GM10266 (cell line): ENCODE data around the gene KANSL1.

Experiments used
- DNase-seq: peaks from one replicate; pipeline ENCODE4 v3.0.0; 2012; ENCODE audit errors: extremely low spot score
- CTCF ChIP-seq: IDR thresholded peaks from 2 replicates; pipeline ENCODE4 v1.5.1; 2012; ENCODE audit warnings: mild to moderate bottlenecking, low read depth; ENCODE audit not compliant: control insufficient read depth, insufficient read depth; ENCODE audit errors: missing control alignments

KANSL1 gene

GRCh38 chr17:46179375-46179999, 13.7 kb downstream of the KANSL1 start:
- peak; percentile 39 for DNase-seq
- TF ChIP-seq CTCF = no peak

- no peak for DNase-seq
- TF ChIP-seq CTCF = no peak
Observed at GRCh38 chr17:46178550-46179214, 14.5 kb downstream of the KANSL1 start.

- DNase-seq = no peak
- TF ChIP-seq CTCF = no peak
Observed at GRCh38 chr17:46176975-46177374, 16.3 kb downstream of the KANSL1 start.

GRCh38 chr17:46175891-46176290, 17.3 kb downstream of the KANSL1 start:
- TF ChIP-seq CTCF = no peak
- no peak for DNase-seq

- DNase-seq = no peak
- no peak for TF ChIP-seq CTCF
Observed at GRCh38 chr17:46173153-46173552, 20.1 kb downstream of the KANSL1 start.

- TF ChIP-seq CTCF = no peak
- DNase-seq = no peak
Observed at GRCh38 chr17:46171939-46172338, 21.3 kb downstream of the KANSL1 start.
